Neural progenitor cell (in vitro differentiated cells): ENCODE data around the gene RNH1. TPM values are rescaled to one million over a fixed set of nuclear protein-coding genes. Genes with fewer than 3 reads are reported as not detected.

Experiments used
- DNase-seq: peaks from one replicate; pipeline ENCODE4 v3.0.0-alpha.2; 2016; ENCODE audit warnings: low spot score
- H2AFZ ChIP-seq: fragments of 200-600 bp; sonication (generic); replicated peaks from 2 replicates; pipeline ENCODE4 v1.6.1; 2016; ENCODE audit warnings: antibody characterized with exemption
- H3F3A ChIP-seq: fragments of 200-600 bp; sonication (generic); 2 replicates; pipeline ENCODE4 v1.6.1; 2016; ENCODE audit warnings: antibody characterized with exemption, low read depth
- H3K27ac ChIP-seq: fragments of 200-600 bp; sonication (generic); 2 replicates; pipeline ENCODE4 v1.5.1; 2016; ENCODE audit warnings: mild to moderate bottlenecking
- H3K27me3 ChIP-seq: fragments of 200-600 bp; sonication (generic); 2 replicates; pipeline ENCODE4 v1.6.1; 2016; ENCODE audit warnings: mild to moderate bottlenecking, moderate library complexity
- H3K36me3 ChIP-seq: fragments of 200-600 bp; sonication (generic); 2 replicates; pipeline ENCODE4 v1.5.1; 2016
- H3K4me1 ChIP-seq: fragments of 200-600 bp; sonication (generic); 2 replicates; pipeline ENCODE4 v1.6.1; 2016; ENCODE audit warnings: mixed run types
- H3K4me2 ChIP-seq: fragments of 200-600 bp; sonication (generic); 2 replicates; pipeline ENCODE4 v1.6.1; 2016
- H3K4me3 ChIP-seq: fragments of 200-600 bp; sonication (generic); 2 replicates; pipeline ENCODE4 v1.5.1; 2016
- H3K79me2 ChIP-seq: fragments of 200-600 bp; sonication (generic); 2 replicates; pipeline ENCODE4 v1.6.1; 2016; ENCODE audit warnings: low read depth
- H3K9ac ChIP-seq: fragments of 200-600 bp; sonication (generic); 2 replicates; pipeline ENCODE4 v1.6.1; 2016
- H3K9me3 ChIP-seq: fragments of 200-600 bp; sonication (generic); 2 replicates; pipeline ENCODE4 v1.5.1; 2016; ENCODE audit warnings: low read depth
- H4K20me1 ChIP-seq: fragments of 200-600 bp; sonication (generic); 2 replicates; pipeline ENCODE4 v1.6.1; 2016; ENCODE audit warnings: low read depth
- H3K27ac Mint-ChIP-seq: 3 replicates; pipeline ENCODE4 v1.8.0; 2021; ENCODE audit warnings: mixed read lengths
- H3K27me3 Mint-ChIP-seq: 2 replicates; pipeline ENCODE4 v1.8.0; 2022; ENCODE audit warnings: low read depth, mild to moderate bottlenecking, inconsistent platforms, moderate library complexity, mixed read lengths; ENCODE audit not compliant: insufficient read depth
- H3K36me3 Mint-ChIP-seq: 3 replicates; pipeline ENCODE4 v1.8.0; 2021; ENCODE audit warnings: mixed read lengths
- H3K4me1 Mint-ChIP-seq: 3 replicates; pipeline ENCODE4 v1.8.0; 2021; ENCODE audit warnings: mixed read lengths
- H3K4me3 Mint-ChIP-seq: 3 replicates; pipeline ENCODE4 v1.8.0; 2021; ENCODE audit warnings: mild to moderate bottlenecking, moderate library complexity, mixed read lengths
- H3K9me3 Mint-ChIP-seq: 3 replicates; pipeline ENCODE4 v1.8.0; 2020; ENCODE audit warnings: mixed read lengths
- CTCF ChIP-seq: fragments of 200-600 bp; sonication (generic); IDR thresholded peaks from 2 replicates; pipeline ENCODE4 v1.5.1; 2017; ENCODE audit warnings: antibody characterized with exemption, mild to moderate bottlenecking
- EZH2 ChIP-seq: fragments of 200-600 bp; sonication (generic); IDR thresholded peaks from 2 replicates; pipeline ENCODE4 v1.6.1; 2017; ENCODE audit warnings: antibody characterized with exemption, mild to moderate bottlenecking, moderate library complexity
- EZH2phosphoT487 ChIP-seq: fragments of 200-600 bp; sonication (generic); IDR thresholded peaks from 2 replicates; pipeline ENCODE4 v1.6.1; 2017; ENCODE audit warnings: antibody characterized with exemption
- total RNA-seq: library from RNA; depleted of rRNA; stranded (reverse); fragments of >200 nt; gene quantifications from 2 replicates; pipeline ENCODE4 v1.2.3, GENCODE V29; 2015; ENCODE audit warnings: low replicate concordance

The RNH1 gene
- total RNA-seq = 10.5 and 44.8 TPM in 2 replicates

DNA sequence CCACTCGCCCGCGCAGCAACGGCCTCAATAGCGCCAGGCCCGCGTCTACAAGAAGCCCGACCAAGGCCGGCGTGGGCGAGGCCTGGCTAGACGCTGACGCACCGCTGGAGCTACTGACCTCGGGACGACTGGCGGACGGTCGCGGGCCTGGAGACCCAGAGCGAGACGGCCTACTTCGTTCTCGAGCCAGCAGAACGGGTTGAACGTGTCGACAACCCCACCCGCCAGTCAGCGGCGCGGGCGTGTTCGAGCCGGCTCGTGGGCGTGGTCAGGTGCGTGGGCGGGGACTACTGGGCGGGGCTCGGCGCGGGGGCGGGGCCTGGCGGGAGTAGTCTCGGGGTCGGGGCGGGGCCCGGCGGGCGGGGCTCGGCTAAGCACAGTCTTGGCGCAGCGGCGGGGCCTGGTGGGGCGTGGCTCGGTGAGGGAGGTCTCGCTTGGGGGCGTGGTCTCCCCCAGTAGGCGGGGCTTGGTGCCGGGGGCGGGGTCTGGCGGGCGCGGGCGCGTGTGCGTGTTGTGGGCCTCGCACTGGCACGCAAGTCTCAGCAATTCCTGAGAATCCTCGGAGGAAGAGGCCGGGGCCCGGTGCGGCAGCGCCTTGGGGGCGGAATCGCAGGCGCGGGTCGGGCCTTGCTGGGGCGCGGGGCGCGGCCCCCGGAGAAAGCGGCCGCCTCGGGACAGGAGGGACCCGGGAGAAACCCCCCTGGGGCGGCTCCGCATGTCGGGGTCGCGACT lies at the start of gene RNH1:
TSS of gene RNH1 (minus strand) at position 248 of the 732 bp plus-strand sequence. CDS start 5,080 bp downstream, outside the sequence.
- H3K9ac ChIP-seq = peak within 1 kb of the TSS; percentile 61
- peak; percentile 98 for DNase-seq
- H4K20me1 ChIP-seq = peaks cover 19% of the 10 kb centered on the region
- no peaks in the 10 kb centered on the region for H3K27me3 ChIP-seq
- Mint-ChIP-seq H3K36me3 (peaks cover 8% of the 10 kb centered on the region), H3K4me3 (peak within 1 kb of the TSS; percentile 97), H3K27ac (no peak within 1 kb of the TSS), H3K27me3 (no peaks in the 10 kb centered on the region), H3K4me1 (peaks cover 14% of the 10 kb centered on the region), H3K9me3 (no peaks in the 10 kb centered on the region)
- peak within 1 kb of the TSS; percentile 82 for H3K4me3 ChIP-seq
- TF ChIP-seq EZH2phosphoT487 = no peak
- peaks cover 12% of the 10 kb centered on the region for H3F3A ChIP-seq
- H2AFZ ChIP-seq = peak within 1 kb of the TSS; percentile 89
- H3K9me3 ChIP-seq = no peaks in the 10 kb centered on the region
- peaks cover 6% of the 10 kb centered on the region for H3K4me1 ChIP-seq
- H3K79me2 ChIP-seq = peaks cover 28% of the 10 kb centered on the region
- no peaks in the 10 kb centered on the region for H3K36me3 ChIP-seq
- peak within 1 kb of the TSS; percentile 94 for H3K4me2 ChIP-seq
- H3K27ac ChIP-seq = peak within 1 kb of the TSS; percentile 93

- no peaks in the 10 kb centered on the region for H3K9me3 ChIP-seq
- H3K4me3 ChIP-seq = peak overlapping the region; percentile 83
- peak overlapping the region; percentile 96 for H2AFZ ChIP-seq
- peaks cover 11% of the 10 kb centered on the region for H3K4me1 Mint-ChIP-seq
- H3K9ac ChIP-seq = no peak overlapping the region
- H3K4me1 ChIP-seq = peaks cover 11% of the 10 kb centered on the region
- no peak overlapping the region for H3K27ac ChIP-seq
- peaks cover 18% of the 10 kb centered on the region for H3K27me3 Mint-ChIP-seq
- peak overlapping the region; percentile 100 for H3K4me2 ChIP-seq
- peaks cover 33% of the 10 kb centered on the region for H3F3A ChIP-seq
- H3K9me3 Mint-ChIP-seq = peaks cover 2% of the 10 kb centered on the region
- peak overlapping the region; percentile 71 for H3K4me3 Mint-ChIP-seq
- no peaks in the 10 kb centered on the region for H3K36me3 ChIP-seq
- peaks cover 11% of the 10 kb centered on the region for H4K20me1 ChIP-seq
- peaks cover 47% of the 10 kb centered on the region for H3K27me3 ChIP-seq
- peaks cover under 1% of the 10 kb centered on the region for H3K79me2 ChIP-seq
- H3K27ac Mint-ChIP-seq = no peak overlapping the region
- DNase-seq = peak; percentile 65
- no peaks in the 10 kb centered on the region for H3K36me3 Mint-ChIP-seq
- TF ChIP-seq EZH2 (peak; percentile 98), EZH2phosphoT487 (peak; percentile 86), CTCF (no peak)
These were observed 49.0 kb upstream of the RNH1 start for GRCh38 chr11:555780-556661.

DNA sequence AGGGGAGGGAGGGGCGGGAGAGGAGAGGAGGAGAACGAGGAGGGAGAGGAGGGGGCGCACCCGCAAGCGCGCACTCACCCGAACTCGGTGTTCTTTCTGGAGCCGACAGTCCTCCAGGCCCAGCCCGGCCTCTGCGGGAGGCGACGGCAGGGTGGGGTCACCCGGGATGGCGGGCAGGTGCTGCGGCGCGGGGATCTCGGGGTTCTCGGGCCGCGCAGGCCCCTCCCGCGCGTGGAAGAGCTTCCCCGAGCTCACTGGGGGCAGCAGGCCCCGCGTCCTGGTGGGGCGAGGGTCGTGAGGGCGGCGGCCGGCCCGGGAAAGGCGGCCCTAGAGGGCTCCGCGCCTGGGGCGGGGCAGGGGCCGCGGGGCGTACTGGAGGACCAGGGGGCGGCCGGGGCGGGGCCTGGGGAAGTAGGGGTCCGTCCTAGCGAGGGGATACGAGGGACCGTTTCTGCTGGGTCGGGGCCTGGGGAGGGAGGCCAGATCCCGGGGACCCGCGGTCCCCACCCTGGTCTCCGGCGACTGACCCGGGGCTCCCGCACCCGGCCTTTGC lies 48.3 kb upstream of the RNH1 start:
- DNase-seq = peak; percentile 63
- H3K79me2 ChIP-seq = no peaks in the 10 kb centered on the region
- H3K27ac Mint-ChIP-seq = no peak overlapping the region
- peaks cover 18% of the 10 kb centered on the region for H3K27me3 Mint-ChIP-seq
- peaks cover 47% of the 10 kb centered on the region for H3K27me3 ChIP-seq
- no peak overlapping the region for H3K27ac ChIP-seq
- H3K4me1 ChIP-seq = peaks cover 11% of the 10 kb centered on the region
- H3K9me3 Mint-ChIP-seq = peaks cover 2% of the 10 kb centered on the region
- H3K9ac ChIP-seq = no peak overlapping the region
- peak overlapping the region; percentile 83 for H3K4me3 ChIP-seq
- no peaks in the 10 kb centered on the region for H3K36me3 ChIP-seq
- no peaks in the 10 kb centered on the region for H3K9me3 ChIP-seq
- H3K4me3 Mint-ChIP-seq = peak overlapping the region; percentile 77
- peak overlapping the region; percentile 96 for H2AFZ ChIP-seq
- H3F3A ChIP-seq = peaks cover 30% of the 10 kb centered on the region
- peak overlapping the region; percentile 100 for H3K4me2 ChIP-seq
- peaks cover 11% of the 10 kb centered on the region for H4K20me1 ChIP-seq
- no peaks in the 10 kb centered on the region for H3K36me3 Mint-ChIP-seq
- H3K4me1 Mint-ChIP-seq = peaks cover 11% of the 10 kb centered on the region
- peak; percentile 37 for TF ChIP-seq EZH2phosphoT487
- TF ChIP-seq CTCF = no peak
